Large intestine (tissue), 12 donors: ENCODE results near the gene KLHL26. TPM values are rescaled to one million over a fixed set of nuclear protein-coding genes. Genes with fewer than 3 reads are reported as not detected.

Source experiments
- DNase-seq, 2 donors: peaks; one replicate each; pipeline versions ENCODE4 v3.0.0 to v3.0.0-alpha.2; 2013
- H3K27ac ChIP-seq: one replicate; pipeline ENCODE4 v1.5.1; 2013; ENCODE audit warnings: low read length
- H3K27me3 ChIP-seq: 2 replicates; pipeline ENCODE4 v1.6.1; 2013; ENCODE audit warnings: low read length; ENCODE audit not compliant: control insufficient read depth, insufficient read depth
- H3K36me3 ChIP-seq: 2 replicates; pipeline ENCODE4 v1.6.1; 2013; ENCODE audit warnings: low read length; ENCODE audit not compliant: control insufficient read depth, insufficient read depth
- H3K4me1 ChIP-seq: one replicate; pipeline ENCODE4 v1.6.1; 2013; ENCODE audit warnings: low read length; ENCODE audit not compliant: control insufficient read depth, insufficient read depth
- H3K4me3 ChIP-seq: one replicate; pipeline ENCODE4 v1.5.1; 2013; ENCODE audit warnings: low read length
- H3K9me3 ChIP-seq: one replicate; pipeline ENCODE4 v1.6.1; 2013; ENCODE audit warnings: mild to moderate bottlenecking, low read depth, low read length, moderate library complexity; ENCODE audit not compliant: control insufficient read depth
- WGBS: methylation state at CpG from one replicate; pipeline ENCODE4 v1.1.5; 2013; ENCODE audit warnings: low lambda C conversion rate; ENCODE audit not compliant: insufficient coverage; 5-methylcytosine and 5-hydroxymethylcytosine counted together
- long read RNA-seq, 11 donors: transcript quantifications; one replicate each; lab custom pipeline, GENCODE V29; 2026
- polyA plus RNA-seq: library from polyadenylated mRNA; unstranded; fragments of 120-200 nt; gene quantifications from one replicate; pipeline ENCODE4 v1.2.1, GENCODE V29; 2013

Gene KLHL26, protein sequence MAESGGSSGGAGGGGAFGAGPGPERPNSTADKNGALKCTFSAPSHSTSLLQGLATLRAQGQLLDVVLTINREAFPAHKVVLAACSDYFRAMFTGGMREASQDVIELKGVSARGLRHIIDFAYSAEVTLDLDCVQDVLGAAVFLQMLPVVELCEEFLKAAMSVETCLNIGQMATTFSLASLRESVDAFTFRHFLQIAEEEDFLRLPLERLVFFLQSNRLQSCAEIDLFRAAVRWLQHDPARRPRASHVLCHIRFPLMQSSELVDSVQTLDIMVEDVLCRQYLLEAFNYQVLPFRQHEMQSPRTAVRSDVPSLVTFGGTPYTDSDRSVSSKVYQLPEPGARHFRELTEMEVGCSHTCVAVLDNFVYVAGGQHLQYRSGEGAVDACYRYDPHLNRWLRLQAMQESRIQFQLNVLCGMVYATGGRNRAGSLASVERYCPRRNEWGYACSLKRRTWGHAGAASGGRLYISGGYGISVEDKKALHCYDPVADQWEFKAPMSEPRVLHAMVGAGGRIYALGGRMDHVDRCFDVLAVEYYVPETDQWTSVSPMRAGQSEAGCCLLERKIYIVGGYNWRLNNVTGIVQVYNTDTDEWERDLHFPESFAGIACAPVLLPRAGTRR
- 4.6 TPM for polyA plus RNA-seq
- long read RNA-seq, donor 1, full-length matches to known transcripts, result 1 of 1 reads
- long read RNA-seq, donor 1, partial matches to known transcripts, result 0 of 1 reads
- long read RNA-seq, donor 1, other reads (novel, unspliced or antisense), result 0 of 1 reads
- long read RNA-seq, donor 2, full-length matches to known transcripts, result 3 of 3 reads
- long read RNA-seq, donor 2, partial matches to known transcripts, result 0 of 3 reads
- long read RNA-seq, donor 2, other reads (novel, unspliced or antisense), result 0 of 3 reads
- long read RNA-seq, donor 3, result 0 reads
- long read RNA-seq, donor 4, result 0 reads
- long read RNA-seq, donor 5, full-length matches to known transcripts, result 1 of 1 reads
- long read RNA-seq, donor 5, partial matches to known transcripts, result 0 of 1 reads
- long read RNA-seq, donor 5, other reads (novel, unspliced or antisense), result 0 of 1 reads
- long read RNA-seq, donor 6, full-length matches to known transcripts, result 1 of 1 reads
- long read RNA-seq, donor 6, partial matches to known transcripts, result 0 of 1 reads
- long read RNA-seq, donor 6, other reads (novel, unspliced or antisense), result 0 of 1 reads
- long read RNA-seq, donor 7, result 0 reads
- long read RNA-seq, donor 8, full-length matches to known transcripts, result 1 of 1 reads
- long read RNA-seq, donor 8, partial matches to known transcripts, result 0 of 1 reads
- long read RNA-seq, donor 8, other reads (novel, unspliced or antisense), result 0 of 1 reads
- long read RNA-seq, donor 9, full-length matches to known transcripts, result 1 of 1 reads
- long read RNA-seq, donor 9, partial matches to known transcripts, result 0 of 1 reads
- long read RNA-seq, donor 9, other reads (novel, unspliced or antisense), result 0 of 1 reads
- long read RNA-seq, donor 10, full-length matches to known transcripts, result 4 of 4 reads
- long read RNA-seq, donor 10, partial matches to known transcripts, result 0 of 4 reads
- long read RNA-seq, donor 10, other reads (novel, unspliced or antisense), result 0 of 4 reads
- long read RNA-seq, donor 11, result 0 reads

DNA sequence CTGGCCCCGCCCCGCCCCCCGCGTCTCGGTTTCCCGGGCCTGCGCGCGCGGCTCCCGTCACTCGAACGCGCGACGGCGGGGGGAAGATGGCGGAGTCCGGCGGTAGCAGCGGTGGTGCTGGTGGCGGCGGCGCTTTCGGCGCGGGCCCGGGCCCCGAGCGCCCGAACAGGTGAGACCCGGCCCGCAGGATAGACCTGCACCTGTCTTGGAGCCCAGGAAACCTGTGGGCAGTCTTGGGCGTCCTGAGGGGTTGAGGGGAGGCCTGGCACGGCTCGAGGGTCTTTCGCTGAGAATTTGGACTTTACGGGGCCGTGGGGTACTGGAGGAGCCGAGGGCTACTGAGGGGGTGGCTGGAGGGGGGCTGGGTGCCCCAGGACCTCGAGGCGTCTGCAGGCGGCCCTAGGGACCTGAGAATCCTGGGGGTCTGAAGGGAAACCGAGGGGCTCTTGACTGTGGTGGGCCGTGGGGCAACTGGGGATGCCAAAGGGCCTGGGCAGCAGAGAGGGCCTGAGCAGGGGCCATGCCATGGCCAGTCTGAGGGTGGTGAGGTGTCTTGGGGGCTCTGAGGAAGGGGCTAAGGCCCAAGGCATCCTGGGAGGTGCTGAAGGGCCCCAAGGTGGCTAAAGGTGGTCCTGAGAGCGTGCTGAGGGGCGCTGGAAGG lies at the start of gene KLHL26:
Gene KLHL26, plus strand, starts transcription at position 60 of the 661 bp plus-strand sequence. Its CDS starts 27 bp downstream, at position 87.
- Histone ChIP-seq H3K4me1 (peaks cover 24% of the 10 kb centered on the region), H3K27ac (peak within 1 kb of the TSS; percentile 73), H3K27me3 (peaks cover 11% of the 10 kb centered on the region), H3K9me3 (no peaks in the 10 kb centered on the region), H3K36me3 (no peaks in the 10 kb centered on the region), H3K4me3 (peak within 1 kb of the TSS; percentile 76)
- no peak for DNase-seq
- WGBS, result no CpG with 5 or more reads among the region's 47 CpGs

DNA sequence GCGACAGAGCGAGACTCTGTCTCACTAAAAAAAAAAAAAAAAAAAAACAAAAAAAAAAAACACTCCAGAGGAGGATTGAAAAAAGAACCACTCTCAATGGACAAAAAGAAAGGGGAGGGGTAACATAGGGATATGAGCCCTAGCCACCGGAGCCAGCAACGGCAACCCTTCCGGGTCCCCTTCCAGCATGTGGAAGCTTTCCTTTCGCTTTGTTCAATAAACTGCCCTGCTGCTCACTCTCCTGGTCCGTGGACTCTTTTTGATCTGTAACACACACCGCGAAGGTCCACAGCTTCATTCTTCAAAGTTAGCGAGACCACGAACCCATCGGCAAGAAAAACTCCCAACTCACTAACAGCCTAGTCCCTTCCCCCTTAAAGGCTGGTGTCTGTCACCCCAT lies 49.3 kb upstream of the KLHL26 start:
- H3K9me3 ChIP-seq, result no peaks in the 10 kb centered on the region
- WGBS, result 94% methylated on average over 6 of the region's 12 CpGs
- H3K4me3 ChIP-seq, result no peak overlapping the region
- H3K27me3 ChIP-seq, result no peaks in the 10 kb centered on the region
- peaks cover 18% of the 10 kb centered on the region for H3K4me1 ChIP-seq
- DNase-seq, result no peak
- H3K36me3 ChIP-seq, result peaks cover 10% of the 10 kb centered on the region
- no peak overlapping the region for H3K27ac ChIP-seq

DNA sequence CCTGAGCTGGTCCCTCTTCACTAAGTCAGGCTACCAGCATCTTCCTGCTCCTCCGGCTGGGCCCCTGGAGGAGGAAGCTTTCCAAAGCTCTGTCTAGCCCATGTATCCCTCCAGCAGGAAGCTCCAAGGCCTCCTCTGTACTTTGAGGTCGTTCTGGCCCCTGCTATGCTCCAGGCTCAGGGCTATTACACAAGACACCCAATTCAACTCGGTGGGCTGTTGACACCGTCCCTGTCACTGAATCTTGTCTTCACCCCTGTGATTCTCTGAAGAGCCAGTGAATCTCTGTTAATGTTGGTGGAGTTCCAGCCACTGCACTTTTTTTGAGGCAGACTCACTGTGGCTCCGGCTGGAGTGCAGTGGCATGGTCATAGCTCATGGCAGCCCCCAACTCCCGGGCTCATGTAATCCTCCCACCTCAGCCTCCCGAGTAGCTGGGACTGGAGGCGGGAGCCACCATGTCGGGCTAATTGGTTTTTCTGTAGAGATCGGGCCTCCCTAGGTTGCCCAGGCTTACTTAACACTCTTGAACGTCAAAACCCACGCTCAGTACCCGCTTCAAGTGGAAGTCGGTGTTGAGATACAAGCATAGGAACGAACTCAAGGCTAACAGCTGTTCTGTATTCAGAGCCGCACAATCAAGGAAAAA lies 48.7 kb upstream of the KLHL26 start:
- no CpG with 5 or more reads among the region's 16 CpGs for whole genome bisulfite sequencing
- no peaks in the 10 kb centered on the region for H3K27me3 ChIP-seq
- H3K4me1 ChIP-seq, result peaks cover 18% of the 10 kb centered on the region
- H3K4me3 ChIP-seq, result peak overlapping the region; percentile 59
- DNase-seq, result no peak
- H3K9me3 ChIP-seq, result no peaks in the 10 kb centered on the region
- H3K27ac ChIP-seq, result peak overlapping the region; percentile 89
- peaks cover 10% of the 10 kb centered on the region for H3K36me3 ChIP-seq

DNA sequence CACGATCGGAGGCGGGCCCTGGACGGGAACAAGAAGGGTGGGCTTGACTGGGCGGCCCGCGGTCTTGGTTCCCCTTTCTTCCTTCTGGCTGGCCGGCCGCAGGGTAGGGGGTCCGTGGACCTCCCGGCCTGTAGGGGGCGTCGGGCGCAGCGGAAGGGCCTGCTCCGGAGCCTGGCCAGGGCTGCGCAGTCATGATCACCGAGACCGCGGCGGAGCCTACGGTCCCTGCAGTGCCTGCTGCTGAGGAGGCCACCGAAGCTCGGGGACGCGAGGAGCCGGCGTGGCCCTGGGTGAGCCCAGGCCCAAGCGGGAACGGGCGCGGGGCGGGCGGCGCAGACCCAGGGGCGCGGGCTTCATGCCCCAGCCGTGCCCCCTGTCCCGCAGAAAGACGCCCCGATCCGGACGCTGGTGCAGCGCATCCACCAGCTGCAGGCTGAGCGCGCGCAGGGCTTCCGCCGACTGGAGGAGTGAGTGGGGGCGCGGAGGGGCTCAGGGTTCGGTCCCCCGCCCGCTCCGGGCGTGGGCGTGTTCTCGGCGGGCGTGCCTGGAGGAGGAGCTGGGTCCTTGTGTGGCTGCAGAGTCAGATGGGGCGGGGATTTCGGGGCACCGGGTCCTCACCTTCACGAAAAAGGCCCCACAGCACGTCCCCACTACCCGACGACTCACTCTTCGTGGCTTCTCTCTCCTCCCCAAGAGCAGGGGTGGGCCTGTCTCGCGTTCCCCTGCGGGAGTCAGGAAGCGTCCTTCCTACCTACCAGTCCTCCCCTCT lies 48.0 kb upstream of the KLHL26 start, which contains the start of gene REX1BD:
Gene REX1BD, plus strand, starts transcription at position 188 of the 769 bp plus-strand sequence. Its CDS starts 4 bp downstream, at position 192.
- H3K4me1 ChIP-seq, result peaks cover 20% of the 10 kb centered on the region
- no CpG with 5 or more reads among the region's 72 CpGs for WGBS
- peak within 1 kb of the TSS; percentile 89 for H3K27ac ChIP-seq
- peak within 1 kb of the TSS; percentile 59 for H3K4me3 ChIP-seq
- peaks cover 10% of the 10 kb centered on the region for H3K36me3 ChIP-seq
- H3K9me3 ChIP-seq, result no peaks in the 10 kb centered on the region
- DNase-seq, result peak; percentile 74 to 86
- H3K27me3 ChIP-seq, result peaks cover 4% of the 10 kb centered on the region

DNA sequence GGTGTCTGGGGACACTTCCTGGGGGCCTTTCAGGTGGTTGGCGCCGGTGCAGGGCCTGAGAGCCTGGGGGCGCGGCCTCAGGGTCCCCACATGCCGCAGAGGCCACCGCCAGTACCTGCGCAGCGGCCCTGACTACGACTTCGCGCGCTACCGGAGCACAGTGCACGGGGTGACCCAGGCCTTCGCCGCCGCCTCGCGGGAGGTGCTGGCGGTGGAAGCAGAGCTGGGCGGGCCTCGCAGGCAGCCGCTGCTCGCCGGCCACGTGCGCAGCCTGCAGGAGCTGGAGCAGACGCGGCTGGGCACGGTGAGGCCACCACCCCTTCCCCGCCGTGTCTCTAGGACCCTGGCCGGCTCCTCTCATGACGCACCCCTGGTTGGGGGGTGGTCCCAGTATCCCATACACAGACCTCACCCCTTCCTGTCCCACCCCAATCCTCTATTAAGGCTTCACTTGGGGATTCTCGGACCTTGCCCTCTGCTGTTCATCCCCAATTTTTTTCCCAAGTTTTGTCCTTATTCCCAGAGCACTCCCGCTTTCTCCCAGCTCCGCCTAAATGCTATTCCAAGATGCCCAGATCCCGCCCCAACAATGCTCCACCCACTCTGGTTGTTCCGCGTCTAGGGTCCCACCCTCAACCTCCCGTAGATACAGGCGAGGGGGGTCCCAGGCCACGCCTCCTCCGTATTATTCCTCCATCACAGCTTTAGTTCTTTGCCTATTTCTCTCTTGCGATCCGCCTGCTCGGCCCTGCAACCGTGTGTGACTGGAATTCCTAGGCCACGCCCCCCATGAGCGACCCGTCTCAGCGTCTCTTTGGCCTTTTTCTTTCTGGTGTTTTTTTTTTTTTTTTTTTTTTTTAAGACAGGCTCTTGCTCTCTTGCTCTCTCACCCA lies 47.2 kb upstream of the KLHL26 start:
- Histone ChIP-seq H3K9me3 (no peaks in the 10 kb centered on the region), H3K27me3 (peaks cover 7% of the 10 kb centered on the region), H3K4me1 (peaks cover 23% of the 10 kb centered on the region), H3K4me3 (peak overlapping the region; percentile 59), H3K27ac (peak overlapping the region; percentile 89), H3K36me3 (peaks cover 10% of the 10 kb centered on the region)
- 0% methylated on average over 1 of the region's 52 CpGs for WGBS
- DNase-seq, result peak; percentile 76 to 85

DNA sequence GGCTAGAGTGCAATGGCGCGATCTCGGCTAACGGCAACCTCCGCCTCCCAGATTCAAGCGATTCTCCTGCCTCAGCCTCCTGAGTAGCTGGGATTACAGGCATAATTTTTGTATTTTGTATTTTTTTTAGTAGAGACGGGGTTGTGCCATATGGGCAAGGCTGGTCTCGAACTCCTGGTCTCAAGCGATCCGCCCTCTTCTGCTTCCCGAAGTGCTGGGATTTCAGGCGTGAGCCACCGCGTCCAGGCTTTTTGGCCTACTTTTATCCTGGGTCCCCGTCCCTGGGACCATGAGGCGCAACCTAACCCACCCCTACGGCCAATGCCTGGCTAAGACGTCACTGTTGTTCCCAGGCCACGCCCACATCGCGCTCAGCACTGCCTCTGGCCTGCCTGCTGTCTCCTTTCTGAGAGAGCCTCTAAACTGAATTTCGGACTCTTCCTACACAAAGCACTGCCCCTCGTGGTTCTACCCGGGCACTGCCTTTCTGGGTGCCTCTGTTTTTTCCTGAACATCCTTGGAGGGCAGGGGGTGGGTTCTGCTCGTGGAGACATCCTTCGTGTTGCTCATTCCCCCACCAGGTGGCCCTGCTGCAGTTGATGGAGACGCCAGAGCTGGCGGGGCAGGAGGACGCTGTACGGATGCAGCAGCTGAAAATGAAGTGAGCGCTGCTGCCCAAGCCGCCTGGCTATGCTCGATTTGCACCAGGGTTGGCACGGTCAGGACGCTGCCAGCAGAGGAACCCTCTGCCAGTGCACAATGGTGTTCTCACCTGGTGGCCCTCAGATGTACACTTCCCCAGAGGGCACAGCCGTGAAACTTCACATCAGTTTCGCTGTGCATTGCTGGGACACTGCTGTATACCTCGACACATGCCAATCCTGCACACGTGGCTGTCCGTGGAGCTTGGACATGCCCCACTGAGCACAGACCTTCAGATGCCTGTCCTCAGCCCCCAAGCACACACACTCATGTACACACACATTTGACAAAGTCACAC lies 46.3 kb upstream of the KLHL26 start:
- H3K4me3 ChIP-seq, result peak overlapping the region; percentile 59
- H3K27ac ChIP-seq, result peak overlapping the region; percentile 11
- H3K36me3 ChIP-seq, result peaks cover 10% of the 10 kb centered on the region
- peaks cover 17% of the 10 kb centered on the region for H3K27me3 ChIP-seq
- H3K9me3 ChIP-seq, result no peaks in the 10 kb centered on the region
- DNase-seq, result peak; percentile 46 to 54
- WGBS, result no CpG with 5 or more reads among the region's 40 CpGs
- peaks cover 32% of the 10 kb centered on the region for H3K4me1 ChIP-seq

DNA sequence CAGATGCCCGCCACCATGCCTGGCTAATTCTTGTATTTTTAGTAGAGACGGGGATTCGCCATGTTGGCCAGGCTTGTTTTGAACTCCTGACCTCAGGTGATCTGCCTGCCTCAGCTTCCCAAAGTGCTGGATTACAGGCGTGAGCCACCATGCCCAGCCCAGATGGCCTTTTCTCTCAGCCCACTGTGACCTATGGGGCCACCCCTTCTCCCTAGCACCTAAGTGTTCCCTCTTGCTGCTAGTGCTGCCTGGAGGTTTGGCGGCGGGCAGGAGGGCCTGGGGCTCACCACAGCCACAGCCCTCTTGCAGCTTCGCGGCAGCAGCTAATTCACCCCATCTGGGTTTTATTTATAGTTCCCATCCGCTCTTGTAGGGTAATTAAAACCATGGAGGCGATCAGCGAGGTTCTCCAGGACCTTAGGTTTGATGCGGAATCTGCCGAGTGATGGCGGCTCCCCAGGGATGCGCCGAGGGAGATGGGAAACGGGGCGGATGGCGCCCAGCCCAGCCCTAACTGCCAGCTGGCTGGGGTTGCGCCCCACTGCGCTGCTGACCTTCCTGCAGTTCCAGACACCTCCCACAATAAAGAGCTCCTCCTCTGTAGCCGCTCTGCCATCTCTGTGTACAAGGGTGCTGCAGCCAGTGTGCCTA lies 45.0 kb upstream of the KLHL26 start:
- peaks cover 2% of the 10 kb centered on the region for H3K9me3 ChIP-seq
- H3K4me3 ChIP-seq, result no peak overlapping the region
- peaks cover 10% of the 10 kb centered on the region for H3K36me3 ChIP-seq
- no peak overlapping the region for H3K27ac ChIP-seq
- WGBS, result no CpG with 5 or more reads among the region's 22 CpGs
- H3K27me3 ChIP-seq, result peaks cover 29% of the 10 kb centered on the region
- H3K4me1 ChIP-seq, result peaks cover 33% of the 10 kb centered on the region
- no peak for DNase-seq
